ENCODE results near the gene CFAP58. TPM values are rescaled to one million over a fixed set of nuclear protein-coding genes. Genes with fewer than 3 reads are reported as not detected.

CFAP58 gene
- total RNA-seq, 1 experiment from 2014 or later, result 0.31 TPM

- no peak overlapping the region for H3K4me3 ChIP-seq
- H3K79me2 ChIP-seq (ENCODE audit: low read depth), result no peaks in the 10 kb centered on the region
- POLR2A ChIA-PET (ENCODE audit: unreplicated experiment), result no interaction called here
- 0 out of 2 replicates have a peak, but pooled peaks cover 4% of the 10 kb centered on the region for H3F3A ChIP-seq (ENCODE audit: insufficient read depth, low read depth)
- H3K4me1 ChIP-seq (replicated peaks; ENCODE audit: insufficient read depth), result peaks cover 15% of the 10 kb centered on the region
- no peak overlapping the region for H2AFZ ChIP-seq
- H3K36me3 ChIP-seq (ENCODE audit: low read depth), result no peaks in the 10 kb centered on the region
- no peak overlapping the region for H3K4me2 ChIP-seq
- no peak overlapping the region for H3K27ac ChIP-seq
- H3K27me3 ChIP-seq (ENCODE audit: insufficient read depth, low read depth), result no peaks in the 10 kb centered on the region
- intact Hi-C loops (cut with micrococcal nuclease; ENCODE audit: unreplicated experiment), result no loop called here
- H4K20me1 ChIP-seq (ENCODE audit: insufficient read depth), result no peaks in the 10 kb centered on the region
- H3K9me3 ChIP-seq (ENCODE audit: insufficient read depth, low read depth), result no peaks in the 10 kb centered on the region; the same call in 1 of the 2 replicates
- TF ChIP-seq CTCF (conservative IDR thresholded peaks at IDR 0.05) (no peak), EZH2 (IDR thresholded peaks at IDR 0.05; ENCODE audit: low read depth) (no peak)
- DNase-seq, result no peak
- BruUV-seq (replicated peaks), result no TSS peak
- H3K9me2 ChIP-seq (ENCODE audit: insufficient read depth), result no peaks in the 10 kb centered on the region
- CTCF ChIA-PET, result no interaction called here
Measured at GRCh38 chr10:104308439-104308903, 45.2 kb upstream of the CFAP58 start.

- H3K4me1 ChIP-seq (replicated peaks; ENCODE audit: insufficient read depth), result peaks cover 5% of the 10 kb centered on the region
- CTCF ChIA-PET, result interaction anchor here (0.7 kb wide), 1 partner anchor 18 kb away, joined by 5 read pairs; no protein-coding TSS in a partner anchor
- intact Hi-C loops (cut with micrococcal nuclease; ENCODE audit: unreplicated experiment), result no loop called here
- no peaks in the 10 kb centered on the region for H3K9me3 ChIP-seq (ENCODE audit: insufficient read depth, low read depth)
- H3K4me3 ChIP-seq, result no peak overlapping the region
- H3K79me2 ChIP-seq (ENCODE audit: low read depth), result no peaks in the 10 kb centered on the region
- H4K20me1 ChIP-seq (ENCODE audit: insufficient read depth), result no peaks in the 10 kb centered on the region
- no peak overlapping the region for H3K4me2 ChIP-seq
- no peaks in the 10 kb centered on the region for H3K27me3 ChIP-seq (ENCODE audit: insufficient read depth, low read depth)
- POLR2A ChIA-PET (ENCODE audit: unreplicated experiment), result no interaction called here
- H3K36me3 ChIP-seq (ENCODE audit: low read depth), result 0 out of 2 replicates have a peak, but pooled peaks cover 3% of the 10 kb centered on the region
- TF ChIP-seq EZH2 (IDR thresholded peaks at IDR 0.05; ENCODE audit: low read depth) (no peak), CTCF (conservative IDR thresholded peaks at IDR 0.05) (no peak)
- H3F3A ChIP-seq (ENCODE audit: insufficient read depth, low read depth), result 0 out of 2 replicates have a peak, but pooled peaks cover 3% of the 10 kb centered on the region
- H3K9me2 ChIP-seq (ENCODE audit: insufficient read depth), result no peaks in the 10 kb centered on the region
- H2AFZ ChIP-seq, result no peak overlapping the region
- no peak overlapping the region for H3K27ac ChIP-seq
- no TSS peak for BruUV-seq (replicated peaks)
- DNase-seq, result no peak
Measured at GRCh38 chr10:104309980-104310978, 43.4 kb upstream of the CFAP58 start.

GRCh38 chr10:104311184-104311720 is 42.4 kb upstream of the CFAP58 start:
- BruUV-seq (replicated peaks), result no TSS peak
- POLR2A ChIA-PET (ENCODE audit: unreplicated experiment), result no interaction called here
- Histone ChIP-seq H3F3A (ENCODE audit: insufficient read depth, low read depth) (no peaks in the 10 kb centered on the region), H3K27ac (no peak overlapping the region), H3K4me2 (no peak overlapping the region), H3K79me2 (ENCODE audit: low read depth) (no peaks in the 10 kb centered on the region), H3K9me3 (ENCODE audit: insufficient read depth, low read depth) (no peaks in the 10 kb centered on the region), H3K9me2 (ENCODE audit: insufficient read depth) (no peaks in the 10 kb centered on the region), H2AFZ (no peak overlapping the region), H3K36me3 (ENCODE audit: low read depth) (0 out of 2 replicates have a peak, but pooled peaks cover 3% of the 10 kb centered on the region), H4K20me1 (ENCODE audit: insufficient read depth) (no peaks in the 10 kb centered on the region), H3K4me1 (replicated peaks; ENCODE audit: insufficient read depth) (no peaks in the 10 kb centered on the region), H3K4me3 (no peak overlapping the region), H3K27me3 (ENCODE audit: insufficient read depth, low read depth) (no peaks in the 10 kb centered on the region)
- intact Hi-C loops (cut with micrococcal nuclease; ENCODE audit: unreplicated experiment), result no loop called here
- no peak for TF ChIP-seq EZH2 (IDR thresholded peaks at IDR 0.05; ENCODE audit: low read depth)
- TF ChIP-seq CTCF (conservative IDR thresholded peaks at IDR 0.05), result no peak
- CTCF ChIA-PET, result no interaction called here
- no peak for DNase-seq

Measured in PC-9 (cell line).